HG02840 (cell line): ENCODE results near the gene CMTM1.

ENCODE experiments used
- ATAC-seq: cut with Tn5 transposase; IDR thresholded peaks from one replicate; pipeline ENCODE4 v1.9.1; 2021; ENCODE audit warnings: mild to moderate bottlenecking, moderate library complexity, moderate number of reproducible peaks; ENCODE audit not compliant: unreplicated experiment, low FRiP score

The CMTM1 gene

GRCh38 chr16:66537236-66537635, 29.0 kb upstream of the CMTM1 start:
- ATAC-seq = no peak

- no peak for ATAC-seq
Observed at GRCh38 chr16:66538910-66539309, 27.3 kb upstream of the CMTM1 start.

- ATAC-seq = no peak
Observed at GRCh38 chr16:66539623-66540469, 26.4 kb upstream of the CMTM1 start.

- ATAC-seq = no peak
Observed at GRCh38 chr16:66541388-66542355, 24.6 kb upstream of the CMTM1 start.

- ATAC-seq = no peak
Observed at GRCh38 chr16:66542396-66542795, 23.8 kb upstream of the CMTM1 start.

GRCh38 chr16:66543541-66543940, 22.7 kb upstream of the CMTM1 start:
- ATAC-seq = no peak

GRCh38 chr16:66544016-66544757, 22.1 kb upstream of the CMTM1 start:
- no peak for ATAC-seq

- ATAC-seq = no peak
Observed at GRCh38 chr16:66547101-66547989, 18.9 kb upstream of the CMTM1 start.

- ATAC-seq = no peak
Observed at GRCh38 chr16:66548068-66548467, 18.2 kb upstream of the CMTM1 start.

- no peak for ATAC-seq
Observed at GRCh38 chr16:66548868-66549267, 17.4 kb upstream of the CMTM1 start.

- ATAC-seq = no peak
Observed at GRCh38 chr16:66549284-66550131, 16.7 kb upstream of the CMTM1 start, which contains the start of gene TK2. Gene TK2 (minus strand): TSS chr16:66550122. CDS start chr16:66550061, 61 bp downstream.

GRCh38 chr16:66551348-66551759, 14.9 kb upstream of the CMTM1 start:
- ATAC-seq = no peak

- ATAC-seq = no peak
Observed at GRCh38 chr16:66551788-66552285, 14.4 kb upstream of the CMTM1 start.

GRCh38 chr16:66552286-66553177, 13.7 kb upstream of the CMTM1 start, which contains the start of gene CKLF:
Gene CKLF (plus strand): TSS chr16:66552576. CDS start chr16:66552716, 140 bp downstream.
- ATAC-seq = peak; percentile 69

- no peak for ATAC-seq
Observed at GRCh38 chr16:66553223-66553622, 13.0 kb upstream of the CMTM1 start.

GRCh38 chr16:66554021-66554420, 12.2 kb upstream of the CMTM1 start:
- ATAC-seq = no peak

- ATAC-seq = no peak
Observed at GRCh38 chr16:66554495-66554894, 11.7 kb upstream of the CMTM1 start.
